ENCODE results near the gene PDE4B.
"Not testable (repeated sequence)": the region's sequence is repeated elsewhere in the genome, so short reads cannot be mapped to it uniquely, and the experiment has no call there.

Gene PDE4B

DNA sequence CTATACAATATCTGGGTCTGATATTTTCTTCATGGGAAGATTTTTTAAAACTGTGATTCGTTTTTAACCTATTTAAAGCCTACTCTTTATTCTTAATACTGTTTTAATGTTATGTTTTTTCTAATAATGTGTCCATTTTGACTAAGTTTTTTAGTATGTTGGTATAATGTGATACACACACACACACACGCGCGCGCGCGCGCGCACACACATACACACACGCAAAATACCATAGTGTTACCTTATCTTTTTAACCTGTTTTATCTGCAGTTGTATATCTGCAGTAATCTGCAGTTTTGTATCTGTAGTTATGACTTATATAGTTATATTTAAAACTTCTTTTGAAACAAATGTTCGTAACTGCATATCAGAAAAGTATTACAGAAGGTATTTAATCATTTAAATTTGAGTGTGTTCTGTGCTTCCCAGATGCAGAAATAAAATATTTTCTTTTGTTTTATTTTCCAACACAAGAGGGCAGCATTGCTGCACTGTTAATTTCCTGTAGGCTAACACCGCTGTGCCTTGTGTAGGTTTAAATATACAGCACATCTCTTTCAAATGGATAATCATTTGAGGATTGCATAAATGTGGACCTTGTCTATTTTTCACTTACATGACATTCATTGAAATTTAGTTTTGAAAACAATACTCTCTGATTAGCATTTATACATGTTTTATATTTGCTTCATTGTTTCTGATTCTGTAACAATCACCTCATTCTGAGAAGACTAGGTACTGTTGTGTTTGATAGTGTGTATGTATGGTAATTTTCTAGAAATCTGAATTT is 166.1 kb downstream of the PDE4B start:
- H3K4me3 Mint-ChIP-seq, result no peak overlapping the region
- peaks cover 6% of the 10 kb centered on the region for H3K4me1 Mint-ChIP-seq (ENCODE audit: low read depth)
- H3K27ac Mint-ChIP-seq, result no peak overlapping the region

DNA sequence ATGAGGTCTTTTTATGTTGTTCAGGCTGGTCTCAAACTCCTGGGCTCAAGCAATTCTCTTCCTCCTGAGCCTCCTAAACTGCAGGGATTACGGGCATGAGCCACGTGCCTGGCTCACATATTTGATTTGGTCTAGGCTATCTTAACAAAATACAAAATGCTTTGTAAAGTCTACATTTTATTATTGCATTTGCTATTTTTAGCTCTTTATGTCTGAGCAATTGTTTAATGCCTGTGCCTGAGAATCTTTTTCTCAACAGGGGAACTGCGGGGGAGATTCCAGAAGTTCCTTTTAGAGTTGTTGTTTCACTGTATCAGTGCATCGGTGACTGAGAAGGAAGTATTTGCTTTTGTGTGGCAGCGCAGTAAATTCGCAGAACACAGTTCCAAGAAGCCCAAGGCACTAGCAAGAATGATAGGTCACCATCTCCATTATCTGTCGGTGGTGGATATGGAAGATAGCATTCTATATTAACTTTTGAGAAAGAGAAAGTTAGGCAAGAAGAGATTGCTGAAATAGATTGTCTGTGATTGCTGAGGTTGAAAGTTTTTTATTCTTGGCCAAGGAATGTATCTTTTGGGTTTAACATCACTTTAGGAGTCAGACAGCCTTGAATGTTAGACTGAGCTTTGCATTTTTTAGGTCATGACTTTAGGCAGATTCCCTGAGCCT is 167.3 kb downstream of the PDE4B start:
- Mint-ChIP-seq H3K4me1 (ENCODE audit: low read depth) (peaks cover 6% of the 10 kb centered on the region), H3K27ac (no peak overlapping the region), H3K4me3 (no peak overlapping the region), H3K27me3 (no peaks in the 10 kb centered on the region), H3K9me3 (no peaks in the 10 kb centered on the region), H3K36me3 (ENCODE audit: low read depth) (no peaks in the 10 kb centered on the region)
- intact Hi-C loops (cut with micrococcal nuclease), result loop anchor here (1.0 to 5.0 kb wide), 3 partner anchors 282 to 767 kb away; no protein-coding TSS in a partner anchor

More for the DNA sequence above, 166.1 kb downstream of the PDE4B start:
- intact Hi-C loops (cut with micrococcal nuclease), result loop anchor here (1.0 kb wide), 2 partner anchors 284 to 488 kb away; no protein-coding TSS in a partner anchor
- Mint-ChIP-seq H3K9me3 (no peaks in the 10 kb centered on the region), H3K36me3 (ENCODE audit: low read depth) (no peaks in the 10 kb centered on the region), H3K27me3 (no peaks in the 10 kb centered on the region)

DNA sequence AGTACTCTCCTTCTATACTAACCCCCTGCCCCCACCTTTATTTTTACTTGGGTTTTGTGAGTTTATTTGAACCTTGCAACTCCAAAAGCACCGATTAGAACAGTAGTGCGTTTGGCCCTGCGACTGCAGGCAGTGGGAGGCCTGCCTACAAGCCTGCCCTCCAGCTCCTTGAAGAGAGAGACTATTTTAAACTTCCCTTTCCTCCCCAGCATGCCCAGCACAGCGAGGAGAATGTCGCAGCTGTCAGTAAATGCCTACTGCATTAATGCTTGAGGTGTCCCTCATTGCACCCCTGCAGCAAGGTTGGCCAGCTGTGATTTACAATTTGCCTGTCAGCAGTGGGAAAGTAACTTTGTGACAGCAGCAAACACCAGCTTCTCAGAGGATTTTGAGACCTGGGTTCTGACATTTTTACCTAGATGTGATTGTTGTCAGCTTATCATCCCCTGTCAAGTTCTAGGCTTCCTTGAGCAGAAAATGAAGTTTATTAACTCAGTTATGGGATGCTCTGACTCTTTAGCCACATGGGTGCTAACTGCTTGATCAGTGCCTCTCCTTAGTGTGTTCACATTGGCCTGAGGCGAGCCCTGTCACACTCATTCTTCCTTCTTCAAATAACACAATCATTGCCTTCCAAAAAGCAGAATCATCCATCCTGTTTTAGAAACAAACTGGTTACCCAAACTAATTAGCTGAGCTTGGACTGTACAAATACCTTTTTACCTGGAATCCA is 170.6 kb downstream of the PDE4B start:
- intact Hi-C loops (cut with micrococcal nuclease), result loop anchor here (5.0 kb wide), 1 partner anchor 764 kb away; no protein-coding TSS in a partner anchor
- Mint-ChIP-seq H3K9me3 (no peaks in the 10 kb centered on the region), H3K4me3 (no peak overlapping the region), H3K36me3 (ENCODE audit: low read depth) (no peaks in the 10 kb centered on the region), H3K4me1 (ENCODE audit: low read depth) (peaks cover 6% of the 10 kb centered on the region), H3K27me3 (no peaks in the 10 kb centered on the region), H3K27ac (no peak overlapping the region)

DNA sequence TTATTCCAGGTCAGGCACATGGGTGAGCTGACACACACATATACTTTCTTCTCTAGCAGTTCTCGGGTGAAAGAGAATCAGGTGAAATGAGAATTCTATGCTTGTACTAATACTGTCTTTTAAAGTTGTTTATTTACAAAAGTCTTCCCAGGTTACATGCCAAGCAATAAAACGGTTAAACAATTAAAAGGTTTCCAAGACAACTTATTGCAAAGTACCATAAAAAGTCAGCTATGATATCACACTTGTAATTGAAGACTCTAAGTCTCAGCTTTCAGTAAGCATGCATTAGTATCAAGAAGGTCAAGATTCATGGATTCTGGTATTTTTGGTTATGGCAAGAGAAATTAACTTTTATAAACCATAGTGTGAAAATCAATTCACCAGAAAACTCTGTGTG is 171.4 kb downstream of the PDE4B start:
- intact Hi-C loops (cut with micrococcal nuclease), result loop anchor here (5.0 kb wide), 1 partner anchor 763 kb away; no protein-coding TSS in a partner anchor

DNA sequence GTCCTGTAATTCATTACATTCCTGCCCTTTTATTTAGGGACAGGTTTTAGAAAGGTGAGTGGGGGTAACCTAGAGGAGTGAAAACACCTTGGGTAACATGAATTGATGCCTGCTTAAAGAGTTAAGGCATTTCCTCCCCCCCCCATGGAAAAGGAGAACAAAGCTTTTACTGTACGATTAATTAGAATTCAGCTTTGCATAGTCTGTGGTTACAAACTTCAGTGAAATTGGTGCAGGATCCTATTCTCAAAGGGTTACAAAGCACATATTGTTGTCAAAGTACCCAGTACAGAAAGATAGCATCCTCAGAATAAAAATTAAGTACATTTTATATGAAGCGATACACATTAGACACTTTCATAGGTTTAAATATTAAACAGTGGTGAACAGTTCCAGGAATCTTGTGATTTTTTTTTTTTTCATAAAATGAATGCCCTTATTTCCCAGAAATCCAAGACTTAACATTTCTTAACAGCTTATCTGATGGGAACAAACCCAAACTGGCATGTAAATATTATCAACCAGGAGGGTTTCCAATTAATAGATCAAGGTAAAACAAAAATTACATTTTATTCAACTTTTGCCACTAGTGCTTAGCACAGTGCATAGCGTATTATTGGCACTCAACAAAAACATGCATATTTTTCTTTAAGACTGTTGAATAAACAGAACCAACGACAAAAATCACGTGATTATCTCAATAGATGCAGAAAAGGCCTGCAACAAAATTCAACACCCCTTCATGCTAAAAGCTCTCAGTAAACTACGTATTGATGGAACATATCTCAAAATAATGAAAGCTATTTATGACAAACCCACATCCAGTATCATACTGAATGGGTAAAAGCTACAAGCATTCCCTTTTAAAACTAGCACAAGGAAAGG is 172.7 kb downstream of the PDE4B start:
- Mint-ChIP-seq H3K27me3 (no peaks in the 10 kb centered on the region), H3K36me3 (ENCODE audit: low read depth) (no peaks in the 10 kb centered on the region), H3K27ac (no peak overlapping the region), H3K4me1 (ENCODE audit: low read depth) (no peaks in the 10 kb centered on the region), H3K9me3 (no peaks in the 10 kb centered on the region), H3K4me3 (no peak overlapping the region)
- intact Hi-C loops (cut with micrococcal nuclease), result no loop called here

More for the DNA sequence above, 171.4 kb downstream of the PDE4B start:
- Mint-ChIP-seq H3K4me1 (ENCODE audit: low read depth) (peaks cover 6% of the 10 kb centered on the region), H3K4me3 (no peak overlapping the region), H3K27me3 (no peaks in the 10 kb centered on the region), H3K9me3 (no peaks in the 10 kb centered on the region), H3K36me3 (ENCODE audit: low read depth) (no peaks in the 10 kb centered on the region), H3K27ac (no peak overlapping the region)

DNA sequence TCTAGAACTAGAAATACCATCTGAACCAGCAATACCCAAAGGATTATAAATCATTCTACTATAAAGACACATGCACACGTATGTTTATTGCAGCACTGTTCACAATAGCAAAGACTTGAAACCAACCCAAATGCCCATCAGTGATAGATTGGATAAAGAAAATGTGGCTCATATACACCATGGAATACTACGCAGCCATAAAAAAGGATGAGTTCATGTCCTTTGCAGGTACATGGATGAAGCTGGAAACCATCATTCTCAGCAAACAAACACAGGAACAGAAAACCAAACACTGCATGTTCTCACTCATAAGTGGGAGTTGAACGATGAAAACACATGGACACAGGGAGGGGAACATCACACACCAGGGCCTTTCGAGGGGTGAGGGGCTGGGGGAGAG is 174.8 kb downstream of the PDE4B start:
- H3K27me3 Mint-ChIP-seq; H3K27ac Mint-ChIP-seq; H3K4me1 Mint-ChIP-seq (ENCODE audit: low read depth); H3K4me3 Mint-ChIP-seq; H3K9me3 Mint-ChIP-seq; H3K36me3 Mint-ChIP-seq (ENCODE audit: low read depth); intact Hi-C loops (cut with micrococcal nuclease): not testable (repeated sequence)

DNA sequence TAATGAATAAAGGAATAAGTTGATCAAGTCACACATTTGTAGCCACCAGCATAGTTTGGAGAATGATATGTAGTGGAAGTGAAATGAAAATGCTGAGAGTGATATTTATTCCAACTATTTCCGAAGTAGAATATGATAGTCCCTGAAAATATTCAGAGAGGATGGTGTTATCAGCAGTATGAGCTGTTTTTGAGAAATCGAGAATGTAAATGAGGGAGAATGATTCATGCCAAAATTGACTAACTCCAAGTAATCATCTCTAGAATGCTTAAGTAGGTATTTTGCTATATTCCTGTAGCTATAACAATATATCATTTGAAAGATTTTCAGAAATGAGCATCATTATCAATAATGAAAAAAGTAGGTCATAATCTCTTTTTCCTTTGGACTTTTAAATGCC is 178.9 kb downstream of the PDE4B start:
- Mint-ChIP-seq H3K36me3 (ENCODE audit: low read depth) (no peaks in the 10 kb centered on the region), H3K27ac (no peak overlapping the region), H3K9me3 (peaks cover 23% of the 10 kb centered on the region), H3K27me3 (no peaks in the 10 kb centered on the region), H3K4me3 (no peak overlapping the region), H3K4me1 (ENCODE audit: low read depth) (no peaks in the 10 kb centered on the region)
- intact Hi-C loops (cut with micrococcal nuclease), result no loop called here

DNA sequence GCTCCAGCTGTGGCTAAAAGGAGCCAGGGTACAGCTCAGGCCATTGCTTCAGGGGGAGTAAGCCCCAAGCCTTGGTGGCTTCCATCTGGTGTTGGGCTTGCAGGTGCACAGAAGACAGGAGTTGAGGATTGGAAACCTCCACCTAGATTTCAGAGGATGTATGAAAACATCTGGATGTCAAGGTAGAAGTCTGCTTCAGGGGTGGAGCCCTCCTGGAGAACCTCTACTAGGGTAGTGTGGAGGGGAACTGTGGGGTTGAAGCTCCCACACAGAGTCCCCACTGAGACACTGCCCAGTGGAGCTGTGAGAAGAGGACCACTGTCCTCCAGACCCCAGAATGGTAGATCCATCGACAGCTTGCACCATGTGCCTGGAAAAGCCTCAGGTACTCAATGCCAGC is 183.0 kb downstream of the PDE4B start:
- peaks cover 28% of the 10 kb centered on the region for H3K9me3 Mint-ChIP-seq
- intact Hi-C loops (cut with micrococcal nuclease), result no loop called here
- H3K4me1 Mint-ChIP-seq (ENCODE audit: low read depth), result no peaks in the 10 kb centered on the region
- no peak overlapping the region for H3K27ac Mint-ChIP-seq
- no peak overlapping the region for H3K4me3 Mint-ChIP-seq
- H3K27me3 Mint-ChIP-seq, result no peaks in the 10 kb centered on the region
- H3K36me3 Mint-ChIP-seq (ENCODE audit: low read depth), result no peaks in the 10 kb centered on the region

DNA sequence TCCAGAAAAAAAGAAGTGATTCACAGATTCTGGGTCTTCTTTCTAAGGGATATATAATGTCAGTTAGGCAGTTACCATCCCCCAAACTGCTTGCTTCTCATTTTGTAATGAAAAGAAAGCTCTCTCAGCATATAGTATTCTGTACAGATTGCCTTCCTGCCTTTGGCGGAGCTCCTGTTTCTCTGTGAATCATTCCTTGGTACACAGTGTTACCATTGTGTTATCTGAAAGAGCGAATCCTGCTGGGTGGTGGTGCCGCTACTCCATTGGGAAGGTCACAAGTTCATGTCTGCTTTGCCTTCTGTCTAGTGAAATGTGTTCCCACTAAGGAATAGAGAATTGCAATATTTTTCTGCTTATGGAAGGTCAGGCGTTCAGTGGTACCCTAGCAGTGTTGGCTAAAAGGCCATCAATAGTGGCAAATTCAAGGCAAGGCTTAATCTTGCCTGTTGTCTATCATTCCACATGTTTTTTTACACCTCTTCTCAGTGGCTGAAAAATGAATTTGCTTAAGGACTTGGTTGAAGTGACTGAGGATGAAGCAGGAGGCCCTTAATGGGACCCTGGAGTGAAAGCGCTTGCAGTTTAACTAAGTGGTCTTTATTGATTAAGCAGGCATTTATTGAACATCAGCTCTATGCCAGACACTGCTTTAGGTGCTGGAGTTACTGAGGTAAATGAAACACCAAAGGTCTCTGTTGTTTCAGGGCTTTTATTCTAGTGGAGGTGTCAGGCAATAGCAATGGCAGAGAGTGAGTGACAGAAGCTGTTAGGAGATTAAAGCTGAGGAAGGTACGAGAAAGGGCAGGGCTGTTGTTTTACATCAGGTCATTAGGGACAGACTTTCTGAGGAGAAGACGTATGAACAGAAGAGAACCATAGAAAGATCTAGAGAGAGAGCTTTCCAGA is 186.7 kb downstream of the PDE4B start:
- Mint-ChIP-seq H3K27ac (no peak overlapping the region), H3K36me3 (ENCODE audit: low read depth) (no peaks in the 10 kb centered on the region), H3K27me3 (no peaks in the 10 kb centered on the region), H3K9me3 (peaks cover 26% of the 10 kb centered on the region), H3K4me3 (no peak overlapping the region), H3K4me1 (ENCODE audit: low read depth) (no peaks in the 10 kb centered on the region)
- intact Hi-C loops (cut with micrococcal nuclease), result no loop called here

DNA sequence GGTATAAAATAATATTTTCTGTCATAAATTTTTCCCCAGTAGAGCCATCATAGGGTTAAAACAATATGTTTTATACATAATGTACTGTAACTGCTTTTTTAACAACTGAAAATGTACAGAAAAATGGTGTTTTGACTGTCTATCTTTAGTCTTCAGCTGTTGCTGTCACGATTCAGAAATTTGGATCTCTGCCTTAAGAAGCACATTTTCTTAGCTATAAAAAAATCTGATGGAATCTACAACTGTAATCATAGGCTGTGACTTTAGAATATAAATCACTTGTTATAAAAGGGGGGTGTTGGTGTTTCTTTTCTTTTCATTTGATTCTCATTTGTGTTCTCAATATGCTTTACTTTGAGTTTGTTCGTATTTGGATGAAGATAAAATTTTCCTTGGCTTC is 187.5 kb downstream of the PDE4B start:
- intact Hi-C loops (cut with micrococcal nuclease), result no loop called here
- H3K27me3 Mint-ChIP-seq, result no peaks in the 10 kb centered on the region
- peaks cover 18% of the 10 kb centered on the region for H3K9me3 Mint-ChIP-seq
- no peaks in the 10 kb centered on the region for H3K36me3 Mint-ChIP-seq (ENCODE audit: low read depth)
- H3K4me1 Mint-ChIP-seq (ENCODE audit: low read depth), result no peaks in the 10 kb centered on the region
- H3K4me3 Mint-ChIP-seq, result no peak overlapping the region
- no peak overlapping the region for H3K27ac Mint-ChIP-seq

DNA sequence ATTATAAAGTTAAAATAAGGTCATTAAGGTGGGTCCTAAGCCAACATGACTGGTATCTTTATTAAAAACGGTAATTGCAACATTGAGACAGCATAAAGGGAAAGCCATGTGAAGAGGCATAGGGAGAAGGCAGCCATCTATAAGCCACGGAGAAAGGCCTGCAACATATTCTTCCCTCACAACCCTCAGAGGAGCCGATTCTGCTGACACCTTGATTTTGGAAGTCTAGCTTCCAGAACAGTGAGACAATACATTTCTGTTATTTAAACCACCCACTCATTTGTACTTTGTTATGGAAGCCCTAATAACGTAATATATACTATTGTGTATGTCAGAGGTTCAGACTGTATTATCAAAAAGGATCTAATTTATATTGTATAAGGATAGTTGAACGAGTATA is 190.8 kb downstream of the PDE4B start:
- no peaks in the 10 kb centered on the region for H3K27me3 Mint-ChIP-seq
- no peak overlapping the region for H3K4me3 Mint-ChIP-seq
- no peaks in the 10 kb centered on the region for H3K36me3 Mint-ChIP-seq (ENCODE audit: low read depth)
- intact Hi-C loops (cut with micrococcal nuclease), result no loop called here
- no peak overlapping the region for H3K27ac Mint-ChIP-seq
- H3K4me1 Mint-ChIP-seq (ENCODE audit: low read depth), result no peaks in the 10 kb centered on the region
- H3K9me3 Mint-ChIP-seq, result no peaks in the 10 kb centered on the region

DNA sequence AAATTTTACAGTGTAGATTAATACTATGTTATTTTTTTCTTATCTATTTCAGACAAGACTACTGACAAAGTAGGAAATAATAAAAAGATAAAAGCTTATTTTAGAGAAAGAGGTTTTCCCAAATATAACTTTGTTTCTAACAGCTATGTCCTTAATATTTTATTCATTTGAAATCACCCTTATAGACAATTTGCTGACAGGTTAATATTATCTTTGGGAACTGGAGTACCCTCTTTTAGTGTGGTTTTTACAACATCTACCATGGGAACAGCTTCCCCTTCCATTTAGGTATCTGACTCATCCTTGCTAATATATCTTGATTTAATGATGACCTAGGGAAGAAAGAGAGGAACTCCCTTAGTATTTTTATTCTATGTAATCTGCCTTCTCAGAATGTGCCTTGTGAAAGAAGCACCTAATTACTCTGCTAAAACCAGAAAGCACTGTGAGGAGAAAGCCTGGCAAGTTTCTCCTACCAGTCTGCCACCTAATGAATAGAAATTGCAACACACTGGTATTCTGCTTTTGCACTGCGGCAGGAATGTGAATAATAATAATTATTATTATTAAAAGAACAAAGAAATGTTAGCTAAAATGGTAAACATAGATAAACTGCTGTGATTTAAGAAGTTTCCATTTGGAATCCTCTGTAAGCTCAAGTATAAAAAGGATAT is 192.8 kb downstream of the PDE4B start:
- intact Hi-C loops (cut with micrococcal nuclease), result no loop called here
- H3K27me3 Mint-ChIP-seq, result no peaks in the 10 kb centered on the region

More for the DNA sequence above, 192.8 kb downstream of the PDE4B start:
- Mint-ChIP-seq H3K4me1 (ENCODE audit: low read depth) (no peaks in the 10 kb centered on the region), H3K27ac (no peak overlapping the region), H3K36me3 (ENCODE audit: low read depth) (no peaks in the 10 kb centered on the region), H3K9me3 (no peaks in the 10 kb centered on the region), H3K4me3 (no peak overlapping the region)
